IMR-90 (cell line): ENCODE results near the gene MAEA. TPM values are rescaled to one million over a fixed set of nuclear protein-coding genes. Genes with fewer than 3 reads are reported as not detected.

Source experiments
- ATAC-seq: fragments of 200-7000 bp; cut with Tn5 transposase; 2 replicates; pipeline ENCODE4 v1.9.1; 2020; ENCODE audit warnings: low read depth, mild to moderate bottlenecking, moderate library complexity
- BruUV-seq: library from RNA; stranded (reverse); fragments of 400-500 nt; replicated peaks from 2 replicates; lab custom pipeline; 2021; lab: Mats Ljungman, UMichigan
- CTCF ChIA-PET: fragments of 300-600 bp; formaldehyde crosslinking; extraction: SDS; loops from one replicate; lab custom pipeline; 2021; ENCODE audit warnings: antibody characterized with exemption; lab: Yijun Ruan, JAX
- POLR2A ChIA-PET: fragments of 300-600 bp; sonication (Branson Sonifier 250); formaldehyde crosslinking; loops from one replicate; lab custom pipeline; 2022; ENCODE audit warnings: antibody characterized with exemption; ENCODE audit not compliant: unreplicated experiment; lab: Charles Lee
- DNase-seq: peaks from one replicate; pipeline ENCODE4 v3.0.0; 2013
- H2AFZ ChIP-seq: replicated peaks from 2 replicates; pipeline ENCODE3; 2013; ENCODE audit warnings: low read length, mild to moderate bottlenecking; ENCODE audit not compliant: poor library complexity
- H2AK5ac ChIP-seq: 2 replicates; pipeline ENCODE4 v1.6.1; 2013; ENCODE audit warnings: low read depth, low read length, inconsistent platforms
- H2AK9ac ChIP-seq: replicated peaks from 2 replicates; pipeline ENCODE3; 2013; ENCODE audit warnings: mild to moderate bottlenecking, low read depth, low read length, moderate library complexity; ENCODE audit not compliant: poor library complexity
- H2BK120ac ChIP-seq: 2 replicates; pipeline ENCODE4 v1.6.1; 2013; ENCODE audit warnings: low read depth, low read length, inconsistent platforms
- H2BK15ac ChIP-seq: 3 replicates; pipeline ENCODE4 v1.6.1; 2013; ENCODE audit warnings: low read depth, low read length, inconsistent platforms
- H2BK20ac ChIP-seq: 2 replicates; pipeline ENCODE4 v1.6.1; 2013; ENCODE audit warnings: low read depth, mild to moderate bottlenecking, inconsistent platforms, low read length, moderate library complexity
- H2BK5ac ChIP-seq: 2 replicates; pipeline ENCODE4 v1.6.1; 2013; ENCODE audit warnings: mild to moderate bottlenecking, low read depth, low read length, inconsistent platforms; ENCODE audit not compliant: poor library complexity, severe bottlenecking
- H3K14ac ChIP-seq: replicated peaks from 2 replicates; pipeline ENCODE4 v1.6.1; 2013; ENCODE audit warnings: low read depth, low read length, inconsistent platforms
- H3K18ac ChIP-seq: 2 replicates; pipeline ENCODE4 v1.6.1; 2013; ENCODE audit warnings: low read depth, low read length, control low read depth
- H3K23ac ChIP-seq: 2 replicates; pipeline ENCODE4 v1.6.1; 2013; ENCODE audit warnings: low read depth, low read length, inconsistent platforms
- H3K27ac ChIP-seq: 2 replicates; pipeline ENCODE4 v1.5.1; 2013; ENCODE audit warnings: mild to moderate bottlenecking, control low read depth, low read length; ENCODE audit not compliant: insufficient read depth
- H3K27me3 ChIP-seq: 2 replicates; pipeline ENCODE4 v1.6.1; 2013; ENCODE audit warnings: low read length; ENCODE audit not compliant: control insufficient read depth, insufficient read depth
- H3K36me3 ChIP-seq: 2 replicates; pipeline ENCODE4 v1.6.1; 2013; ENCODE audit warnings: low read length, mixed read lengths; ENCODE audit not compliant: control insufficient read depth, insufficient read depth
- H3K4ac ChIP-seq: 2 replicates; pipeline ENCODE4 v1.6.1; 2013; ENCODE audit warnings: low read depth, low read length, inconsistent platforms
- H3K4me1 ChIP-seq: 2 replicates; pipeline ENCODE4 v1.6.1; 2013; ENCODE audit warnings: low read length, mixed read lengths; ENCODE audit not compliant: control insufficient read depth, insufficient read depth
- H3K4me2 ChIP-seq: 2 replicates; pipeline ENCODE4 v1.6.1; 2013; ENCODE audit warnings: low read depth, mild to moderate bottlenecking, control low read depth, low read length, moderate library complexity
- H3K4me3 ChIP-seq: 2 replicates; pipeline ENCODE4 v1.5.1; 2013; ENCODE audit warnings: low read depth, mild to moderate bottlenecking, control low read depth, low read length, moderate library complexity; ENCODE audit not compliant: insufficient read depth
- H3K56ac ChIP-seq: 2 replicates; pipeline ENCODE4 v1.6.1; 2013; ENCODE audit warnings: low read length, inconsistent platforms; ENCODE audit not compliant: insufficient read depth; ENCODE audit errors: extremely low read depth
- H3K79me1 ChIP-seq, 2 experiments: 2 replicates each; pipeline ENCODE4 v1.6.1; 2013; ENCODE audit warnings: low read length in 2 of 2, inconsistent platforms in 1 of 2, low read depth in 1 of 2
- H3K9ac ChIP-seq: 2 replicates; pipeline ENCODE4 v1.6.1; 2013; ENCODE audit warnings: low read depth, low read length, control low read depth
- H3K9me1 ChIP-seq: 2 replicates; pipeline ENCODE4 v1.6.1; 2013; ENCODE audit warnings: low read length, inconsistent platforms; ENCODE audit not compliant: insufficient read depth
- H3K9me3 ChIP-seq: 2 replicates; pipeline ENCODE4 v1.6.1; 2013; ENCODE audit warnings: low read length; ENCODE audit not compliant: control insufficient read depth, insufficient read depth
- H4K20me1 ChIP-seq: 2 replicates; pipeline ENCODE4 v1.6.1; 2013; ENCODE audit warnings: low read length, inconsistent platforms; ENCODE audit not compliant: insufficient read depth
- H4K5ac ChIP-seq: 2 replicates; pipeline ENCODE4 v1.6.1; 2013; ENCODE audit warnings: mild to moderate bottlenecking, low read depth, low read length, control low read depth
- H4K8ac ChIP-seq, 2 experiments: 2 replicates each; pipeline ENCODE4 v1.6.1; 2013; ENCODE audit warnings: low read depth in 2 of 2, low read length in 2 of 2, control low read depth in 1 of 2, inconsistent platforms in 1 of 2
- H4K91ac ChIP-seq: 2 replicates; pipeline ENCODE4 v1.6.1; 2013; ENCODE audit warnings: low read depth, low read length, inconsistent platforms; ENCODE audit not compliant: insufficient read depth
- CEBPB ChIP-seq: IDR thresholded peaks from 2 replicates; pipeline ENCODE4 v1.6.1; 2012; ENCODE audit warnings: low read depth, low read length, improper control_type of control experiment
- CHD1 ChIP-seq: IDR thresholded peaks from 2 replicates; pipeline ENCODE4 v1.6.1; 2012; ENCODE audit warnings: low read depth, low read length, improper control_type of control experiment
- MAZ ChIP-seq: IDR thresholded peaks from 2 replicates; pipeline ENCODE4 v1.6.1; 2012; ENCODE audit warnings: low read depth, mild to moderate bottlenecking, low read length, improper control_type of control experiment, moderate library complexity, borderline replicate concordance
- MXI1 ChIP-seq: IDR thresholded peaks from 2 replicates; pipeline ENCODE4 v1.6.1; 2012; ENCODE audit warnings: low read depth, mild to moderate bottlenecking, low read length, moderate library complexity, borderline replicate concordance
- NFE2L2 ChIP-seq: fragments of 150-350 bp; IDR thresholded peaks from 2 replicates; pipeline ENCODE4 v1.6.1; 2016; ENCODE audit warnings: low read depth, mild to moderate bottlenecking, low read length
- POLR2A ChIP-seq: IDR thresholded peaks from 2 replicates; pipeline ENCODE4 v1.6.1; 2012; ENCODE audit warnings: mild to moderate bottlenecking, low read depth, low read length
- RCOR1 ChIP-seq: IDR thresholded peaks from 2 replicates; pipeline ENCODE4 v1.6.1; 2012; ENCODE audit warnings: mild to moderate bottlenecking, low read length, improper control_type of control experiment; ENCODE audit not compliant: insufficient replicate concordance
- SMC3 ChIP-seq: fragments of 150-350 bp; IDR thresholded peaks from 2 replicates; pipeline ENCODE4 v1.6.1; 2016; ENCODE audit warnings: low read depth, mild to moderate bottlenecking, antibody characterized with exemption, low read length, moderate library complexity
- WGBS, 2 experiments: methylation state at CpG; one replicate each; pipeline versions ENCODE4 v1.1.5 to v1.1.7; 2013; ENCODE audit warnings: missing lambda C conversion rate in 2 of 2; ENCODE audit not compliant: insufficient read length in 1 of 2; ENCODE audit errors: extremely low coverage in 2 of 2; 5-methylcytosine and 5-hydroxymethylcytosine counted together
- dilution Hi-C: fragments of 300-500 bp; cut with HindIII; formaldehyde crosslinking; loops from one replicate; pipeline ENCODE4 v1.14.3; 2018; ENCODE audit warnings: low sequenced_read_pairs; ENCODE audit not compliant: unreplicated experiment
- in situ Hi-C: fragments of 300-500 bp; cut with MboI; formaldehyde crosslinking; loops from 3 replicates; pipeline ENCODE4 v1.14.3; 2019; ENCODE audit warnings: low sequenced_read_pairs, inconsistent platforms, mixed read lengths
- intact Hi-C: fragments of 100-400 bp; cut with micrococcal nuclease; formaldehyde crosslinking; loops from 2 replicates; pipeline ENCODE4 v1.10.0; 2022
- polyA plus RNA-seq, 3 experiments: library from polyadenylated mRNA; depleted of rRNA; stranded (reverse); fragments of >200 nt; gene quantifications; 2 replicates each; pipeline ENCODE4 v1.2.3, GENCODE V29; 2012; ENCODE audit warnings: low replicate concordance in 1 of 3
- total RNA-seq: library from RNA; depleted of rRNA; stranded (reverse); fragments of >200 nt; gene quantifications from 2 replicates; pipeline ENCODE4 v1.2.3, GENCODE V29; 2012
- TF ChIP-seq, protein P1 (sequence below): conservative IDR thresholded peaks from 2 replicates; pipeline ENCODE4 v1.5.1; 2012; ENCODE audit warnings: mild to moderate bottlenecking, low read depth, low read length, improper control_type of control experiment

MAEA gene
- total and polyA plus RNA-seq, 2 of the 4 experiments (the other 2 are of a cell fraction) = 61.5 to 108 TPM

DNA sequence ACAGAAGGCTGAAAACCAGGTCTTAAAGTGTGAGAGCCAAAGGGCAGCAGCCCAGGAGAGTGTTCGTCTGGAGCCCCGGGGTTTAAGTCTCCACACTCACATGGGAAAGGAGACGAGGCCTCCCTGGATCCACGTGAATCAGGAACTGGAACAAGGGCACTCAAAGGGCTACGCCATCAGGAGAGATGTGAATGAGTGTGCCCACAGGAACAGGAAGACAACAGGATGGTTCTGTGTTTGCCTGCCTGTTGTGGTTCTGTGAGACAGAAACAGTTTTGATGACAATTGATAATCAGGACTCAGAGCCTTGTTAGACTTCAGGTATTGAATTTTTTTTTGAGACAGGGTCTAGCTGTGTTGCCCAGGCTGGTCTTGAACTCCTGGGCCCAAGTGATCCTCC, 35.9 kb upstream of the MAEA start:
- H2BK5ac ChIP-seq = no peak overlapping the region
- peaks cover 11% of the 10 kb centered on the region for H3K36me3 ChIP-seq
- no peak overlapping the region for H3K18ac ChIP-seq
- H4K5ac ChIP-seq = no peak overlapping the region
- no peaks in the 10 kb centered on the region for H3K9me1 ChIP-seq
- no peak overlapping the region for H3K4me3 ChIP-seq
- H3K4me2 ChIP-seq = no peak overlapping the region
- in situ Hi-C loops = no loop called here
- H4K8ac ChIP-seq = no peak overlapping the region
- no peak for ATAC-seq
- no peak overlapping the region for H3K9ac ChIP-seq
- 89% methylated on average over 3 of the region's 5 CpGs; no CpG with 5 or more reads in 1 of the 2 experiments for WGBS, 2 experiments
- no peak overlapping the region for H2BK20ac ChIP-seq
- intact Hi-C loops = no loop called here
- no peak overlapping the region for H2AK5ac ChIP-seq
- H4K20me1 ChIP-seq = no peaks in the 10 kb centered on the region
- no peak overlapping the region for H4K91ac ChIP-seq
- TF ChIP-seq CHD1 = no peak
- TF ChIP-seq NFE2L2 = no peak
- no peak for TF ChIP-seq CEBPB
- TF ChIP-seq MAZ = no peak
- TF ChIP-seq, protein P1, sequence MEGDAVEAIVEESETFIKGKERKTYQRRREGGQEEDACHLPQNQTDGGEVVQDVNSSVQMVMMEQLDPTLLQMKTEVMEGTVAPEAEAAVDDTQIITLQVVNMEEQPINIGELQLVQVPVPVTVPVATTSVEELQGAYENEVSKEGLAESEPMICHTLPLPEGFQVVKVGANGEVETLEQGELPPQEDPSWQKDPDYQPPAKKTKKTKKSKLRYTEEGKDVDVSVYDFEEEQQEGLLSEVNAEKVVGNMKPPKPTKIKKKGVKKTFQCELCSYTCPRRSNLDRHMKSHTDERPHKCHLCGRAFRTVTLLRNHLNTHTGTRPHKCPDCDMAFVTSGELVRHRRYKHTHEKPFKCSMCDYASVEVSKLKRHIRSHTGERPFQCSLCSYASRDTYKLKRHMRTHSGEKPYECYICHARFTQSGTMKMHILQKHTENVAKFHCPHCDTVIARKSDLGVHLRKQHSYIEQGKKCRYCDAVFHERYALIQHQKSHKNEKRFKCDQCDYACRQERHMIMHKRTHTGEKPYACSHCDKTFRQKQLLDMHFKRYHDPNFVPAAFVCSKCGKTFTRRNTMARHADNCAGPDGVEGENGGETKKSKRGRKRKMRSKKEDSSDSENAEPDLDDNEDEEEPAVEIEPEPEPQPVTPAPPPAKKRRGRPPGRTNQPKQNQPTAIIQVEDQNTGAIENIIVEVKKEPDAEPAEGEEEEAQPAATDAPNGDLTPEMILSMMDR = no peak
- no peak for TF ChIP-seq MXI1
- no peak for TF ChIP-seq RCOR1
- no peak for TF ChIP-seq POLR2A
- TF ChIP-seq SMC3 = no peak
- no peak overlapping the region for H2BK120ac ChIP-seq
- dilution Hi-C loops = no loop called here
- no peak overlapping the region for H3K4ac ChIP-seq
- peaks cover 36% of the 10 kb centered on the region for H3K9me3 ChIP-seq
- no peak overlapping the region for H2AFZ ChIP-seq
- no peak overlapping the region for H2BK15ac ChIP-seq
- ChIA-PET POLR2A (no interaction called here), CTCF (no interaction called here)
- no TSS peak for BruUV-seq
- no peak for DNase-seq
- H3K27ac ChIP-seq = no peak overlapping the region
- H2AK9ac ChIP-seq = peak overlapping the region; percentile 22
- peaks cover 22 to 25% of the 10 kb centered on the region in 2 experiments for H3K79me1 ChIP-seq
- H3K27me3 ChIP-seq = no peaks in the 10 kb centered on the region
- peaks cover 3% of the 10 kb centered on the region; the same call in 1 of the 2 replicates for H3K4me1 ChIP-seq
- no peak overlapping the region for H3K14ac ChIP-seq
- no peak overlapping the region for H3K56ac ChIP-seq
- no peak overlapping the region for H3K23ac ChIP-seq
